ENCODE measurements around the gene CTXN2.

CTXN2 gene

DNA sequence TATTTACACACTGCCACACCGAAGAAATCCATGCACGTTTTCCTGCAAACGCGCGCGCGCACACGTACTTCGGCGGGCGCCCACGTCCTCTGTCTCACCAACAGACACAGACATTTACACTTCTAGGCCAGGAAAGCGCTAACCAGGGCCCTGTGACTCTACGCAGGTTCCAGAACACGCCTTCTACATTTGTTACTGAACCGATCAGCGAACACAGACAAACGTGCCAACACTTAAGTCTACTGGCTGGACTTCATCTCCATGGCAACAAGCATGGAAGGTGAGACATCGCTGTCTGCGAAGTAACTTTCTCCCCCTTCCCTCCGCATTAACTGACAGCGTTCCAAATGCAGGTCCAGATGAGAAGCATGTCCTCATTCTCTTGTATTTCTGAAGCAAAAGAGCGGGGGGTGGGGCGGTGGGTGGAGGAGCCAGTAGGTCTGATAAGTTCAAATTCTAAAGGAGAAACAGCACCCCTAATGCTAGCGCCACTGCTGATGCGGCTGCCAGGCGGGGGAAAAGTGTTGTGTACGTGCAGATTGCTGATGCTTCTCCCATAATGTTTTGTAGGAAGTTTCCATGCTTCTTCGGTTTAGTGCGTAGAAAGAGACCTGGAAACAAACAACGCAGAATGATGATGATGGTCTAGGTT, at the start of gene CTXN2:
Gene CTXN2 (plus strand): TSS at position 92 of the 652 bp plus-strand sequence. CDS start 9,636 bp downstream, outside the sequence.
- ChIA-PET CTCF (no interaction called here), POLR2A (no interaction called here)
- DNase-seq (ENCODE audit: extremely low spot score): no peak
- TF ChIP-seq, protein P1, sequence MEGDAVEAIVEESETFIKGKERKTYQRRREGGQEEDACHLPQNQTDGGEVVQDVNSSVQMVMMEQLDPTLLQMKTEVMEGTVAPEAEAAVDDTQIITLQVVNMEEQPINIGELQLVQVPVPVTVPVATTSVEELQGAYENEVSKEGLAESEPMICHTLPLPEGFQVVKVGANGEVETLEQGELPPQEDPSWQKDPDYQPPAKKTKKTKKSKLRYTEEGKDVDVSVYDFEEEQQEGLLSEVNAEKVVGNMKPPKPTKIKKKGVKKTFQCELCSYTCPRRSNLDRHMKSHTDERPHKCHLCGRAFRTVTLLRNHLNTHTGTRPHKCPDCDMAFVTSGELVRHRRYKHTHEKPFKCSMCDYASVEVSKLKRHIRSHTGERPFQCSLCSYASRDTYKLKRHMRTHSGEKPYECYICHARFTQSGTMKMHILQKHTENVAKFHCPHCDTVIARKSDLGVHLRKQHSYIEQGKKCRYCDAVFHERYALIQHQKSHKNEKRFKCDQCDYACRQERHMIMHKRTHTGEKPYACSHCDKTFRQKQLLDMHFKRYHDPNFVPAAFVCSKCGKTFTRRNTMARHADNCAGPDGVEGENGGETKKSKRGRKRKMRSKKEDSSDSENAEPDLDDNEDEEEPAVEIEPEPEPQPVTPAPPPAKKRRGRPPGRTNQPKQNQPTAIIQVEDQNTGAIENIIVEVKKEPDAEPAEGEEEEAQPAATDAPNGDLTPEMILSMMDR (IDR thresholded peaks at IDR 0.05; ENCODE audit: control extremely low read depth, extremely low read depth, low read depth, missing control alignments): no peak

DNA sequence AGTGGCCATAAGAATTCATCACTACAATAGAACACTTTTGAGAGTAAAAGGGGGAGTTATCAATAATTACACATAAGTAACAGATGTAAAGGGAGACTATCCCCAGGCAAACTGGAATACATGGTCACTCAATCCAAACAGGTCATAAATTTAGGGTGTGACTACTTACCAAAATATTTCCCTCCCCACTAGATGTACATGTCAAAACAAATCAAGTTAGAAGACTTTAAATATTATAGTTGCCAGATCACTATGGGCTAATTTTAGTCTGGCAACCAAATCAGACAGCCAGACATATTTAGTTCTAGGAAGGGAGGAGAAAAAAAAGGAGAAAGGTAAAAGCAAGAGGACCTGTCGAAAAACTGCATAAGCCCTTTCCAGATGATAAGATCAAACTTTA, 47.6 kb upstream of the CTXN2 start:
- TF ChIP-seq, protein P1 (IDR thresholded peaks at IDR 0.05; ENCODE audit: control extremely low read depth, extremely low read depth, low read depth, missing control alignments): no peak
- POLR2A ChIA-PET: no interaction called here
- CTCF ChIA-PET: no interaction called here
- DNase-seq (ENCODE audit: extremely low spot score): no peak

DNA sequence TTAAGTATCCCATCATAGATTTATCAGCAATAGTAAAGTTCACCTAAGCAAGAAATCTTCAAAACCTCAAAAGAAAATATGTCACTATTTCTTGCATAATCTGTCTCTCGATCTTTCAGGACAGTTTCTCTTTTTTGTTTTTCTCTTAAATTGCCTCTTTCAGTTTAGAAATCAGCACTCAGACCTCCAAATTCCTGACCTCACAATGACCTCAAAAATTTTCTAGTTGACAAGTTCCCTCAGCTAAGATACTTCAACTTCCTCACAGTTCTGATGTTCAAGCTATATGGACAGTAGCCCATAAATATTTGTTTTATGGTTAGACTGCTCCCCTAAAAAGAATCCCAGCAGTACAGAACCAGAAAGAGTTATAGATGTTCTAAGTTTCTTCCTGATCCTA, 46.6 kb upstream of the CTXN2 start:
- TF ChIP-seq, protein P1 (IDR thresholded peaks at IDR 0.05; ENCODE audit: control extremely low read depth, extremely low read depth, low read depth, missing control alignments): no peak
- no peak for DNase-seq (ENCODE audit: extremely low spot score)
- POLR2A ChIA-PET: no interaction called here
- CTCF ChIA-PET: interaction anchor here (0.9 kb wide), 1 partner anchor 32 kb away, joined by 3 read pairs; no protein-coding TSS in a partner anchor

DNA sequence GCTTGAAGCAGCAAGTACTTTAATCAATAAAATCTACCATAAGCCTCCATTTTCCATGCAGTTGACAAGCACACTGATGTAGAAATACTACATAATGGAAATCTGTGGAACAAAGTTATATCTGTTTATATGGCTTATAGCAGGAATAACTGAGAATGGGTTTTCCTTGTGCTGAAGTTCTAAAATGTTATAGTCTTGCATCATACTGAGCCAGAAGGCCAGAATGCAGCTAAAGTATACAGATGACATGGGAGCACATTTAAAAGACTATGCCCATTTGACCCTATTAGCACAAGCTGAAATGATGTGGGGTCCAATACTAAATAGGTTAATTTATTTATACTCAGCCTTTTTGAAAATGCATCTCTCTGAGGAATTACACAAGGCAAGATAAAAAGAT, 45.5 kb upstream of the CTXN2 start:
- TF ChIP-seq, protein P1 (IDR thresholded peaks at IDR 0.05; ENCODE audit: control extremely low read depth, extremely low read depth, low read depth, missing control alignments): no peak
- CTCF ChIA-PET: no interaction called here
- POLR2A ChIA-PET: no interaction called here
- DNase-seq (ENCODE audit: extremely low spot score): no peak

DNA sequence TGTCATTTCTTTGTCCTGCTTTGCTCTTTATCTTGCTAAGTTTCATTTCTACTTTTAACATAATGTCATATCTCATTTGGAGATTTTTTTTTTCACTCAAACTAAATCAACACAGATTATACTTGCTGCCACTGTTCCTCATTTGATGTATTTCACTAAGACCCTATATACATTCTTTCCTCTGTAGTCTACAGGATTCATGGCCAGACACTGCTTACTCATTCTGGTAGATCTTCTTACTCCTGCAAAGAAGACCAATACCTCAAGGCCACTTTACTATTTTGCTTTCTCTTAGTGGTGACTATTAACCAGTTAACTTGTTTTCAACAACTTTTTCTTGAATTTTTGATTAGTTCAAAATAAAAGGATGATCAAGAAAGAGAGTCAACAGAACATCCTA, 44.1 kb upstream of the CTXN2 start:
- no peak for DNase-seq (ENCODE audit: extremely low spot score)
- TF ChIP-seq, protein P1 (IDR thresholded peaks at IDR 0.05; ENCODE audit: control extremely low read depth, extremely low read depth, low read depth, missing control alignments): no peak
- POLR2A ChIA-PET: no interaction called here
- CTCF ChIA-PET: interaction anchor here (1.0 kb wide), 1 partner anchor 29 kb away, joined by 3 read pairs; no protein-coding TSS in a partner anchor

DNA sequence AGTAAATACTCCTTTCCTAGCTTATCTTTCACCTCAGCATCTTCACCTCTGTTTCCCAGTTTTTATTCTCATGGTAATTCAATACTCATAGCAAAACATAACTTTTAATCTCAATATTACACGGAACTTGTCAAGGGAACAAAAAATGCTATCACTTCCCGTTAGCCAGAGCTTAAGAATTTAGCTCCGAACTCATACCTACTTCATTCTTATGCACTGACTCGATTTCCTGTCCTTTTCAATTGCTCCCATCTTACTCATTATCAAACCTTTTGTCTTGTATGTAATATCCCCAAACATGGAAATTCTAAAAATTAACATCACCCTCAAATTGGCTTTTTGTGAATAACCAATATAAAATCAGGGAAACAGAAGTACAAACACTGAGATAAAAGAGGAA, 41.6 kb upstream of the CTXN2 start:
- TF ChIP-seq, protein P1 (IDR thresholded peaks at IDR 0.05; ENCODE audit: control extremely low read depth, extremely low read depth, low read depth, missing control alignments): no peak
- DNase-seq (ENCODE audit: extremely low spot score): no peak
- ChIA-PET POLR2A (no interaction called here), CTCF (interaction anchor here (1.1 to 1.5 kb wide), 3 partner anchors 12 to 28 kb away, joined by 3 to 4 read pairs (median 3); partner anchors contain the start of gene MYEF2)
